Measurements from ENCODE around the gene YBX1.

DNA sequence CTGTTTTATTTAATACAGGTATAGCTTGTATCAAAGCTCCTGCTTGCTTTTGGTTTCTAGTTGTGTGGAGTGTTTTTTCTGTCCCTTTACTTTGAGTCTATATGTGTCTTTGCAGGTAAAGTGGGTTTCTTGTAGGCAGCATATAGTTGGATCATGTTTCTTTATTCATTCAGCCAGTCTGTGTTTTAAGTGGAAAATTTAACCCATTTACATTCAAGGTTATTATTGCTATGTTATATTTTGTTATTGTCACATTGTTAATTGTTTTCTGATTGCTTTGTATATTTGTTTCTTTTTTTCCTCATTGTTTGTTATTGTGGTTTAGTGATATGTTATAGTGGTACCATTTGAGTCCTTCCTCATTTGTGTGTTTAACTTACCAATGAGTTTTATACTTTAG lies 31.1 kb downstream of the YBX1 start:
- TF ChIP-seq CTCF (IDR thresholded peaks at IDR 0.05; ENCODE audit: low read length) (no peak), EZH2 (optimal IDR thresholded peaks at IDR 0.05; ENCODE audit: low read depth, low read length) (no peak)

Data from MM.1S (cell line).